HG03066 (cell line): ENCODE data around the gene CTTNBP2NL.
A peak's percentile ranks its signal among the peaks of the same experiment; 100 is the strongest.

Source experiments
- ATAC-seq: cut with Tn5 transposase; IDR thresholded peaks from one replicate; pipeline ENCODE4 v1.9.1; 2021; ENCODE audit warnings: low read depth; ENCODE audit not compliant: unreplicated experiment

The CTTNBP2NL gene

DNA sequence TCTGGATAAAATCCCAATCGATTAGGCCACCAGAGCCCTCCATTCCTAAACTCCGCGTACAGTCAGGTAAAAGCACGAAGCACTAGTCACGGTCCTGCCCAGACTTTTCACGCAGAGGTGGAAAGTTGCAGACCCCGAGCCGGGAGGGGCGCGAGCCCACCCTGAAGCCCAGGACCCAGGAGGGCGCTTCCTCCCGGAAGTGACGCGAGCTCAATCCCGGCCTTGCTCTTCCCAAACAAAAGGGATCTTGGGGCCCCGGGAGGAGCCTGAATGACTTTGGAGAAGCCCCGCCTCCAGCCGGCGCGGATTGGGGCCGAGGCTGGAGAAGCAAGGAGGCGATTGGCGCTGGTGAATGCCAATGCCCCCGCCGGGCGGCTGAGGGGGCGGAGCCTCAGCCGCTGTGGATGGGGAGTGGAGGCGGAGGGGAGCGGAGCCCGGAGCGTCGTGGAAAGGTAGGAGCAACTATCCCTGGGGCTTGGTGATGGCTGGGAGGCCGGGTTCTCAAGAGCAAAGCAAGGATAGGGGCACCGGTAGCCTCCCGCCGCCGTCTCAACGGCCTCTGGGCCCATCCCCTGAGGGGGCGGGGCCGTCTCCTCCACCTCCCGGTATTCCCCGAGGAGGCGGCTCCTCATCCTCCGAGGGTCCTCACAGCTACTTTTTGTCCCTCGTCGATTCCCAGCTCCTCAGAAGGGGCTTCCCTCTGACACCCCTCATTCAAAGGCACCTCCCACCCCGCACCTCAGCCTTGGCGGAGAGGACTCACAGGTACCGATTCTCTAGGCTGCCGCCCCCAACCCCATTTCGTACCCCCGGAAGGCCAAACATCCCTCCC is at the start of gene CTTNBP2NL:
Gene CTTNBP2NL (plus strand): TSS at position 394 of the 832 bp plus-strand sequence. CDS start 19,952 bp downstream, outside the sequence.
- peak; percentile 81 for ATAC-seq

DNA sequence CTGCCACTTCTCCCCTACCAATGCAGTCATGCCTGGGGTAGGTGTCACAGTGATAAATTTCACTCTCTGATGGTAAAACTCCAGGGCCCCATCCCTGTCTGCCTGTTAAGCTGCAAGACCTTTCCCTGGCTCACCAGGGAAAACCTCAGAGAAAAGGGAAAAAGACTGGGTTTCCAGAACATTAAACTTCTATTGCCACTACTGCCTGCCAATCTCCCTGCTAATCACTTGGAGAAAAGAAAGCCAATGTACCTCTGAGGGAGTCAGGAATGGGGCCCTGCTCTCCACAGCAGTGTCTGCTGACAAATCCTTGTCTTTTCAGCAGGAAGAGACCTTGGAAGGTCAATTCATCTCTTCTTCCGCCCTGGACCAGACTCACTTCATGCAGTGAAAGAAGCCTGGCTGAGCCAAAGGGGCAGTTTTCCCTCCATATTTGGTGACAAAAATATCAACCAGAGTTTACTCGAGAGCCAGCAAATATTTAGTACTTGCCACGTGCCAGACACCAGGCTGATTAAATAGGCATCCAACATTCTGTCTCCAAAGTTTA is 49.1 kb upstream of the CTTNBP2NL start:
- no peak for ATAC-seq

- ATAC-seq: no peak
These were observed 39.2 kb upstream of the CTTNBP2NL start for GRCh38 chr1:112356765-112357164.

- no peak for ATAC-seq
These were observed 38.5 kb upstream of the CTTNBP2NL start for GRCh38 chr1:112357467-112357866.

DNA sequence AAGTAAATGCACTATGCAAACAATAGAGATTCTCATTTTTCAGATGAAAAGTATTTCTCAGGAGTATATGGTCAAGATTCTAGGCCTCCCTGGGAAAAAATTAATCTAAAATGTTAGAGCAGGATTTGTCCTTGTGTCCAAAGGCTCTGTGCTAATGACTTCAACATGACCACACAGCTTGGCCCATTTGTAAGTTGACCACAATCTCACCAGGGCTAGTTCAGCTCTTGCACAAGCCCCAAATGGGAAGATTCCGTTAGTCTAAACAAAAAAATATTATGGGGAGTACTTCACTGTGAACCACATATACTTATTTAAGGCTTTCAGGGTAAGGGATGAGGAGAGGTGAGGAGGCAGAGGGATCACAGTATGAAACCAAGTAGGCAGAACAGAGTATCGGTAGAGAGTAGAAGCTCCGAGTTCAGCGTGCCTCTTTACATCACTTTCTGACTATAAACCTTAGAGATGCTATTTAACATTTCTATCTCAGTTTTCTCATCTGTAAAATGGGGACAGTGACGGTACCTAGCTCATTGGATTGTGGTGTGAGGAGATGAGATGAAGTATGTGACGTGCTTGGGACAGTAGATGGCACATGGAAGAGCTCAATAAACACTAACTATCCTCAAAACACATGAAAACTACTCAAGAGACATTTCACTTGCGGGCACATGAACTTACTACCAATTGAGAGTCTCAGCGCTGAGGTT is 37.8 kb upstream of the CTTNBP2NL start:
- ATAC-seq: no peak

GRCh38 chr1:112358798-112359408 is 37.1 kb upstream of the CTTNBP2NL start:
- no peak for ATAC-seq

DNA sequence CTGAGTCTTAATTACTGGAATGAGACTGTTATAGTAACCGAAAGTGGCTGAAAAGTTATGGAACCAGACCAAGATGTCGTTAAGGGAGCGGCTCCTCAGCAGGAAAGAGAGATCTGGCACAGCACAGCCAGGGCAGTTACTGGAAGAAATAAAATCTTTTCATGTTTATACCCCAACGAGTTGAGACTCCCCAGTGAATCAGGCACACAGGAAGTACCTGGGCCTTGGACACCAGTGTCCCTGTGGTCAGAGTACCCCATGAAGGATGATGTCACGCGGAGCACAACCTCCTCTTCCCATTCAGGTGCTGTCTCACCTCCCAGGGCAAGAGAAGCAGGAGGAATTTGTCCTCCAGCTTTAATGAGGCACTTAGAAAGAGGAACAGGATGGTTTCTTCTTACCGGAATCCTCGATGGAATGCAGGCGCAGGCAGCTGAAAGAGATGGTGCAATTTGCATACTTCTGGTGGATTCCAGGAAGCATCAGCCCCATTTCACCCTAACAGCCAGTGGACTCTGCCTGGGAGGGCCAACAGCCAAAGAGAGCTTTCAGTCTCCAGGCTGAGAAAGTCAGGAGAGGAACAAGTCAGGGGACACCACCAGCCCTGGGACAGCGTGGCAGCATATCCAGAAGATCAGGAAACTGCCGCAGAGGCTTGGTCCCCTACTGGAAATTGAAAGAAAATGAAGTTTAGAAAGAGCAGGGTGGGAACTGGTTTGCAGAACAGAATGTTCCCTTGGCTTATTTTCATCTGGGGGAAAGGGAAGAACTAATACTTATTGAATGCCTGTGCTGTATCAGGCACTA is 35.9 kb upstream of the CTTNBP2NL start:
- ATAC-seq: no peak

DNA sequence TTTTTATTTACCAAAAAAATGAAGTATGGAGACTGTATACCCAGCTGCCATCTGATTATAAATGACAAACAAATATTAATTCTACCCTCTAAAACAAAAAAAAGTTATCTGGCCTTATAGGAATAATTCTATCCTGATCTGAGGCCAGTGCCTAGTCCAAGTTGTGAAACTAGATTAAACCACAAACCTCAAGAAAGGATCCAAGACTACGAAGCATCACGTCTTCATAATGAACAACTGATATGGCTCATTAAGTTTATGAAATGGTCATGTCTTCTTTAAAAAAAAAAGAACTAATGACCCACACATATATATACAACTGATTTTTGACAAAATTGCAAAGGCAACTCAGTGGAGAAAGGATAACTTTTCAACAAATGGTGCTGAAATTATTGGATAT is 32.4 kb upstream of the CTTNBP2NL start:
- no peak for ATAC-seq

DNA sequence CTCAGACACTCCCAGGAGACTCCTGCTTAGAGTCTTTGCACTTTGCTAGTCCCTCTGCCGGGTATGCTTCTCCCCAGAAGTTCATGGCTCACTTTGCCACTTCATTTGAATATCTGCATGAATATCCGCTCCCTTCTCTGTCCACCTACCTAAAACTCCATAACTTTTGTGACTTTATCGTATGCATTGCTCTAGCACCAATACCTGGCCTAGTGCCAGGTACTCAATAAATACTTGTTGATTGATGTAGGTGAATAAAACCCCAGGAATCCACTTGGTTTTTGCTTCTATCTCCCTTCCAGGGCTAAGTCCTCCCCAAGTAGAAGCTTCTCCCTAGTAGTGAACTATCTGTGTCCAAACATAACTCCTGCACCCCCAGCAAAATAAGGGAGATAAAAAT is 27.8 kb upstream of the CTTNBP2NL start:
- ATAC-seq: no peak

- peak; percentile 96 for ATAC-seq
These were observed 26.4 kb upstream of the CTTNBP2NL start for GRCh38 chr1:112369392-112370285.

DNA sequence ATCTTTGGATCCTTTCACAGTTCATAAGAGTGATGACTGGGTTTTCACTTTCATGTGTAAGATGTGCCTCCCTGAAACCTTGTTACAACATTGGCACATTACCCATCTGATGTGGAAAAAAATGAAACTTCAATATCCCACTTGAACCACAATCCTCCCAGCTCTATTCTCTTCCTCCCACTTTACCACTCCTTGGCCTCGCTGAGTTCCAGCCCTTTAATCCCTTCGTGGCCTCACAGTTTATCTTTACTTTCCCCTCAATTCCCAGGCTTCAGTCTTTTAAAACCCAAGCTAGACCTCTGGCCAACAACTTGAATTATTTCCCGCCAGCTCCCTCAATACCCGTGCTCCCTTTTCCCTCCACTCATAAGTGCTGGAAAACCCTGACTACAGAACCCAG is 25.0 kb upstream of the CTTNBP2NL start:
- no peak for ATAC-seq

- no peak for ATAC-seq
These were observed 24.2 kb upstream of the CTTNBP2NL start for GRCh38 chr1:112371775-112372174.

- ATAC-seq: no peak
These were observed 22.2 kb upstream of the CTTNBP2NL start for GRCh38 chr1:112373806-112374205.

DNA sequence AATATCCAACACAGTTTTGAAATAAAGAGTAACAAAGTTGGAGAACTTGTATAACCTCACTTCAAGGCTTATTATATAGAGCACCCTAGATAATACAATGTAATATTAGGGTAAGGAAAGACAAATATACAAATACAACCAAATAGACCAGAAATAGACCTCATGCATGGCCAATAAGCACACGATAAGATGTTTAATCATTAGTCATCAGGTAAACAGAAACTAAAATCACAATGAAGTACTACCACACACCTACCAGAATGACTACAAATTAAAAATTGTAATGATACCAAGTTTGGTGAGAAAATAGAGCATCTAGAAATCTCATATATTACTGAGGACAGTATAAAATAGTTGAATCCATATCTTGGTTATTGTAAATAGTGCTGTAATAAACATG is 20.3 kb upstream of the CTTNBP2NL start:
- no peak for ATAC-seq

DNA sequence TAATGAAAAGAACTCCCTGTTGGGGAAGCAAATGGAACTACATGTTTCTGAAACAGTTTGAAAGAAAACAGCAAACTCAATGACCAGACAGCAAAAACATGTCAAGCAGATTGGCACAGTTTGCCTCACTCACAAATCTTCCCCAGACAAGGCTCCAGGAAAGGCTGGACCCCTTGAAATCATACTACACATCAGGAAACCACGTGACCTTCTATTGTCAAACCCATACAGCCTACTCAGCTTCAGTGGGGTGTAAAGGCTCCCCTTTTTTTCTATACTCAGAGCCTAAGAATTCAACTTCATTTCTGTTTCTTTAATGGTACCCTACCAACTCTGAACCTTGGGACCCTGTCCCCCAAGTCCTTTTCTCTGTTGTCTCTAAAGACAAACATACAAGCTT is 15.7 kb upstream of the CTTNBP2NL start:
- ATAC-seq: no peak

GRCh38 chr1:112381324-112382076 is 14.5 kb upstream of the CTTNBP2NL start:
- no peak for ATAC-seq

DNA sequence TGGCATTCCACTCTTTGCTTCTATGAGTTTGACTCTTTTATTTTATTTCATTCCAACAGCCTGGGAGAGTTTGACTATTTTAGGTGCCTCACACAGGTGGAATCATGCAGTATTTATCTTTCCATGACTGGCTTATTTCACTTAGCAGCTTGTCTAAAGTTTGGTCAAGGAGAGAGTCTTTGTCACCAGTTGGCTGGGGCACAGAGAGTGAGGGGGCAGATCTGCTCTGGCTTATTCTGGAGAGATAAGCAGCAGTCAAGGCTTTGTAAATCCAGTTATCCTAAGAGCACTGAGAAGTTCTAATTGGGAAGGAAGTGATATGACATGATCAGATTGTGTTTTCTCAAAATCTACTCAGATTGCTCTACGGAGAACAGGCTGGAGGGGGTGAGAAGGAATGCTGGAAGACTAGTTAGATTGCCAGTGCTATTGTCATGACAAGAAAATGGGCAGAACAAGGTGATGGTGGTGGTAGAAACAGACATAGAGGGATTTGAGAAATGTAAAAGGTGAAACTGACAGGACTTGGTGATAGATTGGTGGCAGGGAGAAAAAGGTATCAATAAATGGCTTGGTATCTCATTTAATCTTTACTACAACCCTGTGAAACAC is 12.1 kb upstream of the CTTNBP2NL start:
- no peak for ATAC-seq

GRCh38 chr1:112386024-112386723 is 9.8 kb upstream of the CTTNBP2NL start:
- ATAC-seq: no peak
